Measurements from ENCODE around the gene TRIP12. TPM values are rescaled to one million over a fixed set of nuclear protein-coding genes. Genes with fewer than 3 reads are reported as not detected.

The TRIP12 gene
- total and polyA plus RNA-seq, 2 donors (not counting 3 experiments of a cell fraction or from before 2014, with no cell fraction given), result 53.8 to 278 TPM

- Histone ChIP-seq H3K4me2 (ENCODE audit: insufficient read depth, low read length) (no peak overlapping the region), H3K79me2 (ENCODE audit: control insufficient read depth, insufficient read depth, low read length) (peaks cover 95% of the 10 kb centered on the region), H3K9me1 (replicated peaks; ENCODE audit: control insufficient read depth, extremely low read depth, insufficient read depth, low read length) (no peaks in the 10 kb centered on the region), H2AFZ (ENCODE audit: low read depth, low read length) (no peak overlapping the region), H3K9me3 (replicated peaks; ENCODE audit: control insufficient read depth, insufficient read depth, low read length) (no peaks in the 10 kb centered on the region), H3K36me3 (ENCODE audit: control insufficient read depth in 2 of 2, extremely low read depth in 1 of 2, insufficient read depth in 2 of 2, low read length in 2 of 2) (peaks cover 0 to 6% of the 10 kb centered on the region in 2 experiments), H4K20me1 (replicated peaks; ENCODE audit: control insufficient read depth, extremely low read depth, insufficient read depth, low read length) (peaks cover 21% of the 10 kb centered on the region), H3K9ac (replicated peaks; ENCODE audit: extremely low read depth, insufficient read depth, low read length) (no peak overlapping the region), H3K4me1 (ENCODE audit: control insufficient read depth, extremely low read depth, insufficient read depth, low read length) (peaks cover 2% of the 10 kb centered on the region), H3K4me3 (replicated peaks in 1 of 3; ENCODE audit: insufficient read depth in 1 of 3, low read depth in 1 of 3, low read length in 3 of 3) (no peak overlapping the region), H3K27me3 (ENCODE audit: control insufficient read depth in 2 of 2, insufficient read depth in 2 of 2, low read length in 2 of 2) (no peaks in the 10 kb centered on the region), H3K27ac (ENCODE audit: insufficient read depth, low read depth, low read length) (no peak overlapping the region)
- POLR2A ChIA-PET, result no interaction called here
- no peak for TF ChIP-seq JUN (IDR thresholded peaks at IDR 0.05; ENCODE audit: borderline replicate concordance, insufficient read depth, insufficient read length, low read depth)
- no peak for TF ChIP-seq POLR2A (IDR thresholded peaks at IDR 0.05; ENCODE audit: low read depth, low read length)
- no peak for TF ChIP-seq MAX (IDR thresholded peaks at IDR 0.05; ENCODE audit: insufficient read depth, insufficient read length)
- TF ChIP-seq GATA2 (IDR thresholded peaks at IDR 0.05; ENCODE audit: insufficient read depth, insufficient read length, low read depth, low read length), result no peak
- intact Hi-C loops (cut with micrococcal nuclease) (no loop called here), dilution Hi-C loops (cut with MboI; ENCODE audit: extremely low pct_ligation_motif_present, low sequenced_read_pairs) (no loop called here)
- FAIRE-seq (no peak), DNase-seq (ENCODE audit: low read depth, low spot score) (no peak)
- no TSS peak for BruUV-seq (replicated peaks)
- CTCF ChIA-PET, result interaction anchor here (1.3 to 1.5 kb wide), 3 partner anchors 23 to 84 kb away, joined by 3 to 6 read pairs (median 3); no protein-coding TSS in a partner anchor
These were observed 36.8 kb downstream of the TRIP12 start for GRCh38 chr2:229884775-229885699.

GRCh38 chr2:229882583-229882982, 39.2 kb downstream of the TRIP12 start:
- H4K20me1 ChIP-seq (replicated peaks; ENCODE audit: control insufficient read depth, extremely low read depth, insufficient read depth, low read length), result peaks cover 19% of the 10 kb centered on the region
- no peak overlapping the region for H3K4me2 ChIP-seq (ENCODE audit: insufficient read depth, low read length)
- intact Hi-C loops (cut with micrococcal nuclease) (no loop called here), dilution Hi-C loops (cut with MboI; ENCODE audit: extremely low pct_ligation_motif_present, low sequenced_read_pairs) (no loop called here)
- H3K36me3 ChIP-seq (ENCODE audit: control insufficient read depth in 2 of 2, extremely low read depth in 1 of 2, insufficient read depth in 2 of 2, low read length in 2 of 2), result peaks cover 5 to 18% of the 10 kb centered on the region in 2 experiments
- no peaks in the 10 kb centered on the region for H3K9me3 ChIP-seq (replicated peaks; ENCODE audit: control insufficient read depth, insufficient read depth, low read length)
- ChIA-PET POLR2A (no interaction called here), CTCF (interaction anchor here (1.2 to 1.5 kb wide), 2 partner anchors 26 to 81 kb away, joined by 3 to 4 read pairs; no protein-coding TSS in a partner anchor)
- FAIRE-seq, result no peak
- H2AFZ ChIP-seq (ENCODE audit: low read depth, low read length), result no peak overlapping the region
- H3K9me1 ChIP-seq (replicated peaks; ENCODE audit: control insufficient read depth, extremely low read depth, insufficient read depth, low read length), result no peaks in the 10 kb centered on the region
- no peak overlapping the region for H3K9ac ChIP-seq (replicated peaks; ENCODE audit: extremely low read depth, insufficient read depth, low read length)
- BruUV-seq (replicated peaks), result no TSS peak
- DNase-seq (ENCODE audit: low read depth, low spot score), result no peak
- peaks cover 2% of the 10 kb centered on the region for H3K4me1 ChIP-seq (ENCODE audit: control insufficient read depth, extremely low read depth, insufficient read depth, low read length)
- H3K4me3 ChIP-seq (replicated peaks in 1 of 3; ENCODE audit: insufficient read depth in 1 of 3, low read depth in 1 of 3, low read length in 3 of 3), result no peak overlapping the region
- H3K27me3 ChIP-seq (ENCODE audit: control insufficient read depth in 2 of 2, insufficient read depth in 2 of 2, low read length in 2 of 2), result no peaks in the 10 kb centered on the region
- TF ChIP-seq FOS (IDR thresholded peaks at IDR 0.05; ENCODE audit: borderline replicate concordance, insufficient read depth, low read length) (no peak), EZH2 (IDR thresholded peaks at IDR 0.05; ENCODE audit: borderline replicate concordance, low read depth, low read length, severe bottlenecking) (no peak), JUN (IDR thresholded peaks at IDR 0.05; ENCODE audit: borderline replicate concordance, insufficient read depth, insufficient read length, low read depth) (no peak), POLR2A (IDR thresholded peaks at IDR 0.05; ENCODE audit: low read depth, low read length) (no peak), MYC (IDR thresholded peaks at IDR 0.05; ENCODE audit: low read depth, low read length) (no peak), GATA2 (IDR thresholded peaks at IDR 0.05; ENCODE audit: insufficient read depth, insufficient read length, low read depth, low read length) (no peak), CTCF (IDR thresholded peaks at IDR 0.05; ENCODE audit: extremely low read depth in 1 of 2, insufficient read depth in 1 of 2, low read depth in 1 of 2, low read length in 2 of 2) (no peak), MAX (IDR thresholded peaks at IDR 0.05; ENCODE audit: insufficient read depth, insufficient read length) (no peak), POLR2AphosphoS5 (IDR thresholded peaks at IDR 0.05; ENCODE audit: insufficient read depth, low read depth, low read length) (no peak)
- peaks cover 88% of the 10 kb centered on the region for H3K79me2 ChIP-seq (ENCODE audit: control insufficient read depth, insufficient read depth, low read length)
- H3K27ac ChIP-seq (ENCODE audit: insufficient read depth, low read depth, low read length), result no peak overlapping the region
